ENCODE results near the gene PGA3. TPM values are rescaled to one million over a fixed set of nuclear protein-coding genes. Genes with fewer than 3 reads are reported as not detected.

Gene PGA3
- total RNA-seq, 2 donors from 2014 or later = not detected

GRCh38 chr11:61187505-61188130 is 15.7 kb upstream of the PGA3 start:
- H3K27ac Mint-ChIP-seq = no peak overlapping the region
- peaks cover 4% of the 10 kb centered on the region for H3K27me3 Mint-ChIP-seq (ENCODE audit: insufficient read depth)
- Histone ChIP-seq H3K4me1 (ENCODE audit: control insufficient read depth, insufficient read depth, low read length) (no peaks in the 10 kb centered on the region), H3K27me3 (ENCODE audit: control insufficient read depth, insufficient read depth, low read length, poor library complexity, severe bottlenecking) (no peaks in the 10 kb centered on the region), H3K9ac (ENCODE audit: extremely low read depth, low read length, poor library complexity, severe bottlenecking) (no peak overlapping the region), H3K27ac (ENCODE audit: low read depth, low read length) (no peak overlapping the region), H3K36me3 (ENCODE audit: control insufficient read depth, insufficient read depth, low read length) (no peaks in the 10 kb centered on the region), H3K4me3 (ENCODE audit: low read length) (no peak overlapping the region), H3K9me3 (ENCODE audit: control insufficient read depth, low read length) (peaks cover 16% of the 10 kb centered on the region)
- 51 to 75% methylated on average over 7 to 9 of the region's 11 CpGs for WGBS, 2 experiments (ENCODE audit: insufficient coverage in 1 of 2, insufficient read length in 1 of 2)
- H3K9me3 Mint-ChIP-seq = no peaks in the 10 kb centered on the region
- peaks cover 2% of the 10 kb centered on the region for H3K4me1 Mint-ChIP-seq
- H3K36me3 Mint-ChIP-seq (ENCODE audit: low read depth) = no peaks in the 10 kb centered on the region
- peak; percentile 95 for TF ChIP-seq CTCF (conservative IDR thresholded peaks at IDR 0.05)
- H3K4me3 Mint-ChIP-seq = no peak overlapping the region
- peak; percentile 93 for DNase-seq

- Histone ChIP-seq H3K4me3 (ENCODE audit: low read length) (no peak overlapping the region), H3K36me3 (ENCODE audit: control insufficient read depth, insufficient read depth, low read length) (no peaks in the 10 kb centered on the region), H3K9me3 (ENCODE audit: control insufficient read depth, low read length) (peaks cover 16% of the 10 kb centered on the region), H3K27me3 (ENCODE audit: control insufficient read depth, insufficient read depth, low read length, poor library complexity, severe bottlenecking) (no peaks in the 10 kb centered on the region), H3K9ac (ENCODE audit: extremely low read depth, low read length, poor library complexity, severe bottlenecking) (no peak overlapping the region), H3K27ac (ENCODE audit: low read depth, low read length) (no peak overlapping the region), H3K4me1 (ENCODE audit: control insufficient read depth, insufficient read depth, low read length) (no peaks in the 10 kb centered on the region)
- DNase-seq = no peak
- no peak for TF ChIP-seq CTCF (conservative IDR thresholded peaks at IDR 0.05)
- Mint-ChIP-seq H3K9me3 (no peaks in the 10 kb centered on the region), H3K4me3 (no peak overlapping the region), H3K36me3 (ENCODE audit: low read depth) (no peaks in the 10 kb centered on the region), H3K27ac (no peak overlapping the region), H3K4me1 (peaks cover 2% of the 10 kb centered on the region), H3K27me3 (ENCODE audit: insufficient read depth) (peaks cover 4% of the 10 kb centered on the region)
- WGBS, 2 experiments (ENCODE audit: insufficient coverage in 1 of 2, insufficient read length in 1 of 2) = 91 to 94% methylated on average over 7 to 8 of the region's 8 CpGs
Observed at GRCh38 chr11:61189933-61190332, 13.4 kb upstream of the PGA3 start.

GRCh38 chr11:61193596-61193995 is 9.7 kb upstream of the PGA3 start:
- no peak overlapping the region for H3K9ac ChIP-seq (ENCODE audit: extremely low read depth, low read length, poor library complexity, severe bottlenecking)
- no peaks in the 10 kb centered on the region for H3K4me1 Mint-ChIP-seq
- no peaks in the 10 kb centered on the region for H3K27me3 ChIP-seq (ENCODE audit: control insufficient read depth, insufficient read depth, low read length, poor library complexity, severe bottlenecking)
- WGBS, 2 experiments (ENCODE audit: insufficient coverage in 1 of 2, insufficient read length in 1 of 2) = 78 to 80% methylated on average over 6 to 12 of the region's 12 CpGs
- H3K36me3 Mint-ChIP-seq (ENCODE audit: low read depth) = no peaks in the 10 kb centered on the region
- DNase-seq = peak; percentile 54
- no peaks in the 10 kb centered on the region for H3K9me3 Mint-ChIP-seq
- H3K36me3 ChIP-seq (ENCODE audit: control insufficient read depth, insufficient read depth, low read length) = no peaks in the 10 kb centered on the region
- H3K27ac ChIP-seq (ENCODE audit: low read depth, low read length) = no peak overlapping the region
- no peak for TF ChIP-seq CTCF (conservative IDR thresholded peaks at IDR 0.05)
- H3K4me3 ChIP-seq (ENCODE audit: low read length) = no peak overlapping the region
- H3K4me1 ChIP-seq (ENCODE audit: control insufficient read depth, insufficient read depth, low read length) = no peaks in the 10 kb centered on the region
- H3K27me3 Mint-ChIP-seq (ENCODE audit: insufficient read depth) = peaks cover 7% of the 10 kb centered on the region
- no peak overlapping the region for H3K4me3 Mint-ChIP-seq
- H3K9me3 ChIP-seq (ENCODE audit: control insufficient read depth, low read length) = peaks cover 16% of the 10 kb centered on the region
- no peak overlapping the region for H3K27ac Mint-ChIP-seq

Data from endodermal cell (in vitro differentiated cells).